RWPE2 (cell line): Measurements from ENCODE around the gene CDH4.
A peak's percentile ranks its signal among the peaks of the same experiment; 100 is the strongest.

Source experiments
- ATAC-seq: fragments of 200-7000 bp; cut with Tn5 transposase; 3 replicates; pipeline ENCODE4 v1.9.1; 2021; ENCODE audit warnings: low read depth
- DNase-seq: peaks from one replicate; pipeline ENCODE4 v3.0.0-alpha.2; 2020; ENCODE audit warnings: low spot score
- H3K27ac ChIP-seq: fragments of 450-650 bp; 2 replicates; pipeline ENCODE4 v1.5.1; 2017; ENCODE audit warnings: mild to moderate bottlenecking; ENCODE audit not compliant: poor library complexity, severe bottlenecking
- H3K27me3 ChIP-seq: fragments of 250-450 bp; sonication (Bioruptor Pico); 2 replicates; pipeline ENCODE4 v1.5.1; 2021; ENCODE audit warnings: mild to moderate bottlenecking, moderate library complexity; ENCODE audit not compliant: insufficient read depth, poor library complexity, severe bottlenecking
- H3K36me3 ChIP-seq: fragments of 250-450 bp; sonication (Bioruptor Pico); 2 replicates; pipeline ENCODE4 v1.5.1; 2020; ENCODE audit warnings: low read depth, mild to moderate bottlenecking, moderate library complexity
- H3K4me1 ChIP-seq: fragments of 250-450 bp; sonication (Bioruptor Pico); 2 replicates; pipeline ENCODE4 v1.5.1; 2021; ENCODE audit warnings: mild to moderate bottlenecking, moderate library complexity; ENCODE audit not compliant: insufficient read depth, poor library complexity, severe bottlenecking
- H3K4me3 ChIP-seq: fragments of 250-450 bp; sonication (Bioruptor Pico); 2 replicates; pipeline ENCODE4 v1.5.1; 2021; ENCODE audit warnings: mild to moderate bottlenecking, moderate library complexity; ENCODE audit not compliant: severe bottlenecking
- H3K9me3 ChIP-seq: fragments of 250-450 bp; sonication (Bioruptor Pico); 2 replicates; pipeline ENCODE4 v1.5.1; 2021; ENCODE audit warnings: mild to moderate bottlenecking, moderate library complexity; ENCODE audit not compliant: severe bottlenecking
- TF ChIP-seq, protein P1 (sequence below): fragments of 450-650 bp; IDR thresholded peaks from one replicate; pipeline ENCODE4 v1.5.1; 2017; ENCODE audit warnings: mild to moderate bottlenecking, moderate library complexity; ENCODE audit not compliant: poor library complexity, severe bottlenecking

CDH4 gene

DNA sequence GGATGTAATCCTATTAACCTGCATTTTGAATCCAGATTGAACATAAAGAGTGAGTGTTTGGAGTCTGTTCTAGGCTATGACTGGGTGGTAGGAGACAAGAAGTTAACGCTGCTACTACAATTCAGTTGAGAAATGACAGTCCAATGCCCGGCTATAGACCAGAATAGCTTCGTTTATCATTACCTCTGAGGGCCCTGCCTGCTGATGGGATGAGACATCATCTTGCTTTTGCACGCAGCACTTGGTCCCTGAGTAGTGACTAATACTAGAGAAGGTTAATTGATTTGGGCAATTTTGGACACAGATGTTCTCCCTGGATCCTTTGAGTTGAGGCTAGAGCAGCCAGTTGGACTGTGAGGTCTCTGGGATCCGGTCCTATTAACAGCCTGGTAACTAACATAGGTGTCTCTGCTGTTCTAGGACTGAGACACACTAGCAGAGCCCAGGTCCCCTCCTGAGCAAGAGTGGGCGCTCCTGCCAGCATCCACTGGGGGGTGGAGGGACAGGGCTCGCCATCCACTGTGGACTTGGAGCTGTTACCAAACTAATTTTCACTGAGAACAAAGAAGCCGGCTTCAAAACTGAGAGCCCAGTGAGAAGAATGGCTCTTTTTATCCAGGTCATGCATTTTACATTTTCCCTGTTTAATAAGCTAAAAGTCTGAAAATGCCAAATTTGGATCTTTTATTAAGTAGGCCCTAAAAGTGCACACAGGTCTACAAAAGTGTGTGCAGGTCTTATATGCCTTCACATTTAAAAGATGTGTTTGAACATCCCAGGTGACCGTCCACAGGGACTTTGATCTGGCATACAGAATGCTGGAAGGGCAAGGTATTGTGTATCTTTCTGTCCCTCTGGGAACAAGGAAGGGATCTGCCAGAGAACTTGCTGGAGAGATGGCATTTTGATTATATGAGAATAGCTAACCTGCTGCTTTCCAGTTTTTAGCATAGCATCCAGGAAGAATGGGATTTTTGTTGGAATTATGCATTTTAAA is 212.5 kb downstream of the CDH4 start:
- ATAC-seq, result peak; percentile 31
- H3K9me3 ChIP-seq, result peaks cover 7% of the 10 kb centered on the region
- TF ChIP-seq, protein P1, sequence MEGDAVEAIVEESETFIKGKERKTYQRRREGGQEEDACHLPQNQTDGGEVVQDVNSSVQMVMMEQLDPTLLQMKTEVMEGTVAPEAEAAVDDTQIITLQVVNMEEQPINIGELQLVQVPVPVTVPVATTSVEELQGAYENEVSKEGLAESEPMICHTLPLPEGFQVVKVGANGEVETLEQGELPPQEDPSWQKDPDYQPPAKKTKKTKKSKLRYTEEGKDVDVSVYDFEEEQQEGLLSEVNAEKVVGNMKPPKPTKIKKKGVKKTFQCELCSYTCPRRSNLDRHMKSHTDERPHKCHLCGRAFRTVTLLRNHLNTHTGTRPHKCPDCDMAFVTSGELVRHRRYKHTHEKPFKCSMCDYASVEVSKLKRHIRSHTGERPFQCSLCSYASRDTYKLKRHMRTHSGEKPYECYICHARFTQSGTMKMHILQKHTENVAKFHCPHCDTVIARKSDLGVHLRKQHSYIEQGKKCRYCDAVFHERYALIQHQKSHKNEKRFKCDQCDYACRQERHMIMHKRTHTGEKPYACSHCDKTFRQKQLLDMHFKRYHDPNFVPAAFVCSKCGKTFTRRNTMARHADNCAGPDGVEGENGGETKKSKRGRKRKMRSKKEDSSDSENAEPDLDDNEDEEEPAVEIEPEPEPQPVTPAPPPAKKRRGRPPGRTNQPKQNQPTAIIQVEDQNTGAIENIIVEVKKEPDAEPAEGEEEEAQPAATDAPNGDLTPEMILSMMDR, result no peak

DNA sequence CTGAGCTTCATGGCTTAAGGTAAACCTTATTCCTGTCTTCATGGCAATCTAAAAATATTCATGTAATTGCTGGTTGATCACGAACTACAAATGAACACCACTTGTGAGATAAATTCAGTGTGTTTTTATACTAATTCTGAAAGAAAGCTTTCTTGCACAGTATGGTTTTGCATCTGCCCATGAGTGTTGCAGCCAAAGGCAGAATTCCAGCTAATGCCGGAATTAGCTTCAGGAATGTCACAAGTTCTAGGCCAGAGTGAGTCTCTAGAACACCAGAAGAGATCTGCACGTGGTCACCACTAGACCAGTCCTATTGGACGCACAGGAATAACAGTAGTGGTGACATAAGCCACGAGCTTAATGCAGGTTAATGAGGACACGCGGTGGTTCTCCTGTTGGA is 223.7 kb downstream of the CDH4 start:
- Histone ChIP-seq H3K27me3 (no peaks in the 10 kb centered on the region), H3K4me3 (no peak overlapping the region), H3K4me1 (no peaks in the 10 kb centered on the region), H3K9me3 (no peaks in the 10 kb centered on the region), H3K36me3 (no peaks in the 10 kb centered on the region; the same call in 1 of the 2 replicates), H3K27ac (no peak overlapping the region)
- DNase-seq (no peak), ATAC-seq (no peak)
- TF ChIP-seq, protein P1, result no peak

More for the DNA sequence above, 212.5 kb downstream of the CDH4 start:
- Histone ChIP-seq H3K4me3 (no peak overlapping the region), H3K27ac (no peak overlapping the region), H3K36me3 (no peaks in the 10 kb centered on the region), H3K4me1 (no peaks in the 10 kb centered on the region), H3K27me3 (no peaks in the 10 kb centered on the region)
- peak; percentile 65 for DNase-seq

DNA sequence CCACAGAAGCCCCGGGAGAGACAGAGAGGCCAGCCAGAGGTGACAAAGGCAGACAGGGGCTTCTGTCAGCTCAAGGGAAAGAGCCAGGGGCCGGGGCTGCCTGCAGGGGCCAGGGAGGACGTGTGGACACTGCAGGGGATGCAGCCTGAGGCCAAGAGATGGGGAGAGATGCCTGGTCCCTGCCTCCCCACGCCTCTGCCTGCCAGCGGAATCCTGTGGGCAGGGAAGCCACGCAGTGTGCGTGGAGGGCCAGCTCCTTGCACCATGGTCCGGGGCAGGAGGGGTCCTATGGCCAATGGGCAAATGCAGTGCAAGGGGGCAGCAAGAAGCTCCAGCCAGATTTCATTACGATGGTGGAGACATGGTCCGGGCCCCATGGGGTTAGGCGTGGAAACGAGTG is 224.9 kb downstream of the CDH4 start:
- ATAC-seq, result no peak; the same call in 2 of the 3 replicates

DNA sequence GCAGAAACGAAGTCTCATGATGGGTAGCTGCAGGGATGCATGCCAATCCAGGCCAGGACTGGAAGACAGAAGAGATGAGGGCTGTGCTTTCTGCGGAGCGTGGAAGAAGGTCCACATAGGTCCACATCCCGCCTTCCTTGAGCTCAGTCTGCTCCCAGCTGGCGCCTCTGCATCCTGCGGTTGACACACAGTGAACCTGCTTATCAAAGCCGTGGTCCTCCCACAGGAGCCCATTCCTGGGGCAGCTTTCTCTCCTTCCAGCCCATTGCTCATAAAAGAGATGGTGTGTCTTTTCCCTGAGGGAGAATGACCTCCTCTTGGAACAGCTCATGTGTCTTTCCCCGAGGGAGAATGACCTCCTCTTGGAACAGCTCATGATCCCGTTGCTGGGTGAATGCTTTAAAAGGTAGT is 225.4 kb downstream of the CDH4 start:
- Histone ChIP-seq H3K36me3 (no peaks in the 10 kb centered on the region; the same call in 1 of the 2 replicates), H3K4me1 (peaks cover 3% of the 10 kb centered on the region), H3K9me3 (no peaks in the 10 kb centered on the region), H3K27ac (no peak overlapping the region), H3K27me3 (no peaks in the 10 kb centered on the region), H3K4me3 (no peak overlapping the region)
- DNase-seq (peak; percentile 68), ATAC-seq (no peak)
- TF ChIP-seq, protein P1, result no peak

More for the DNA sequence above, 224.9 kb downstream of the CDH4 start:
- no peak overlapping the region for H3K4me3 ChIP-seq
- no peaks in the 10 kb centered on the region for H3K4me1 ChIP-seq
- no peaks in the 10 kb centered on the region for H3K27me3 ChIP-seq
- H3K9me3 ChIP-seq, result no peaks in the 10 kb centered on the region
- DNase-seq, result peak; percentile 79
- TF ChIP-seq, protein P1, result no peak
- H3K27ac ChIP-seq, result no peak overlapping the region
- H3K36me3 ChIP-seq, result no peaks in the 10 kb centered on the region; the same call in 1 of the 2 replicates

DNA sequence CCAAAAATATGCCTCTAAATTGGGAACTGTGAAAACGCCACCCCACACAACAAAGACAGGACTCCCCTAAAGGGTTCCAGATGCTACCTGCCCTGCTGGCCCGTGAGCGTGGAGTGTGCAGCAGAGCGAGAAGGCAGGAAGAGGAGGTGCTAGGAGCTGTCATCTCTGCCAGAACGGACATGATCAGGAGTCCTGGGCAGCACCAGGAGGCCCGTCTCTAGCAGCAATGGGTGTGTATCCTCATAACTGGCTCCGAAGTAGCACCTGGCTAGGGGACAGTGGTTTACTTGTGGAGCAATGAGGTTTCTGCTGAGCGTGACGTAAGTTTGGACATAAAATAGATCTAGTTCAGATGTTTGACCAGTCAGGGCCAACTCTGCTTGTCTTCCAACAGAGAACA is 226.0 kb downstream of the CDH4 start:
- Histone ChIP-seq H3K27ac (no peak overlapping the region), H3K9me3 (no peaks in the 10 kb centered on the region), H3K4me3 (no peak overlapping the region), H3K36me3 (no peaks in the 10 kb centered on the region; the same call in 1 of the 2 replicates), H3K27me3 (no peaks in the 10 kb centered on the region), H3K4me1 (peaks cover 3% of the 10 kb centered on the region)
- ATAC-seq, result no peak
- TF ChIP-seq, protein P1, result no peak
- peak; percentile 78 for DNase-seq
